Fibroblast of skin of right quadriceps (primary cell): Measurements from ENCODE around the gene KHDRBS1.
"Not testable (repeated sequence)": the region's sequence is repeated elsewhere in the genome, so short reads cannot be mapped to it uniquely, and the experiment has no call there.

ENCODE experiments used
- DNase-seq: peaks from one replicate; pipeline ENCODE4 v3.0.0-alpha.2; 2013

The KHDRBS1 gene

DNA sequence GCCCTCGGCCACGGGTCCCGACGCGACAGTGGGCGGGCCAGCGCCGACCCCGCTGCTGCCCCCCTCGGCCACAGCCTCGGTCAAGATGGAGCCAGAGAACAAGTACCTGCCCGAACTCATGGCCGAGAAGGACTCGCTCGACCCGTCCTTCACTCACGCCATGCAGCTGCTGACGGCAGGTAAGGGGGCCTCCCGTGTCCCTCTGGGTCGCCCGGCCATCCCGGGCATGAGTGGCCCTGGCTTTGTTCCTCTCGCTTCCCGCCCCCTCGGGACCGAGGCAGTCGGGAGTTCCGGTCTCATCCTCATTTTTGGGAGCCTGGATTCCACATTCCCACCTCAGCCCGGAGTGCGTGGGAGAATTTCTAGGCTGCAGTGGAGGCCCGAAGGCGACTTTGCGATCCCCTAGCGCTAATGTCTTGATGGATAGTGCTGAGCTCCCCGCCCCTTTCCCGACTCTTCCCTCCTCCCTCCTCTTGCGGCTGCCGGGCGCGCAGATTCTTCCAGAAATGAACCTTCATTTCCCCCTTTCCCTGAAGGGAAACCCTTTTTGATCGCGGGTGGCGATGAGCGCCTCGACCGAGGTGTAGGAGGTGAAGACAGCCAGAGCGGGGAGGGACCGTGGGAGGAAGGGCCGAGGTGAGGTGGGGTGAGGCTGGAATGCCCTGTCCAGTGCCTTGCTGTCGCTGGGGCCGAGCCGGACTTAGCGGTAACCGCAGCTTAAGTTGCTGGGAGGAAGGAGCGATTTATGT is 705 bp downstream of the KHDRBS1 start:
- peak; percentile 40 for DNase-seq

DNA sequence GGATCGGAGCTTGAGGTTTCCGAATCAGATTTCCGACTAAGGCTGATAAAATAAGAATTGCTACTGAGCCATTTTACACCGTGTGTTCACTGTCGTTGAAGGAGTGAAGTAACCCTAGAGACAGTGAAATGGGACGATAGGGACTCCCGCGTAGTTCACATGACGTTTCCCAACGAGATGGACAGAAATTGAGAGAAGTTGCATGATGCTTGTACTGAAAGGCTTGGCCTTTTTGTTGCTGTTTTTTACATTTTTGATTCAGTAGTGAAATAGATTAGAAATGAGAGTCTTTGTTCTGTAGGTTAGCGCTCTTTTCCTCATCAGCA is 1.2 kb downstream of the KHDRBS1 start:
- no peak for DNase-seq

DNA sequence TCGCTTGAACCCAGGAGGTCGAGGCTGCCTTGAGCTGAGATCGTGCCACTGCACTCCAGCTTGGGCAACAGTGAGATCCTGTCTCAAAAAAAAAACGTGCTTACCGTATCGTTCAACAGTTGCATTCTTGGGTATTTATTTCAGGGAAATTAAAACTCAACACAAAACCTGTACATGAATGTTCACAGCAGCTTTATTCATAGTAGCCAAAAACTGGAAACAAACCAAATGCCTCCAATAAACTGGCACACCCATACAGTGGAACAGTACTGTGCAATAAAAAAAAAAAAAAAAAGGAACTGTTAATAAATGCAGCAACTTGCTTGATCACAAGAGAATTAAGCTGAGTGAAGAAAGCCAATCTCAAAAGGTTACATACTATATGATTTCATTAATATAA is 6.7 kb downstream of the KHDRBS1 start:
- no peak for DNase-seq

DNA sequence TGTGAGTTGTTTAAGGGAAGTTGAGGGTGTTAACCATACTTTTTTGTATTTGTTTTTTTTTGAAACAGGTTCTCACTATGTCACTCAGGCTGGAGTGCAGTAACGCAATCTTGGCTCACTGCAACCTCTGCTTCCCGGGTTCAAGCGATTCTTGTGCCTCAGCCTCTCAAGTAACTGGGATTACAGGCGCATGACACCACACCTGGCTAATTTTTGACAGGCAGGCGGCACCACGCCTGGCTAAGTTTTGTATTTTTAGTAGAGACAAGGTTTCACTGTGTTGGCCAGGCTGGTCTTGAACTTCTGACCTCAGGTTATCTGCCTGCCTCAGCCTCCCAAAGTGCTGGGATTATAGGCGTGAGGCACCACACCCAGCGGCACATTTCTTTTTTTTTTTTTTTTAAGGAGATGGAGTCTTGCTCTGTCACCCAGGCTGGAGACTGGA is 7.9 kb downstream of the KHDRBS1 start:
- not testable (repeated sequence) for DNase-seq

DNA sequence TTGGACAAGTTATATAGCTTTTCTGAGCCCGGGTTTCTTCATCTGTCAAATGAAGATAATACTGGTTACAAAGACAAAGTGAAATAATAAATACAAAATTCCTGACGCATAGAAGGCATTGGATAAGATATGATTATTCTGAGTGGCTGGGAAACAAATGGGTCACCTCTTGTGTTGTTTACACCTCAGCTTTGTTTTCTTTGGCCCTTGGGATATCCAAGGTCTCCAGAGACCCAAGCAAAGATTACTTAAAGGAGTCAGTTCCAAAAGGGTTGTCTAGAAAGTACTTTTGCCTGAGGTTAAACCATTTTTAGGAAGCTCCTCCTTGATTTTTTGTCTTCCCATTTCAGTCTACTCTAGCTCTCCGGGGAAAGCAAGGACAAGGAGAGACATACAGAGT is 9.7 kb downstream of the KHDRBS1 start:
- no peak for DNase-seq

DNA sequence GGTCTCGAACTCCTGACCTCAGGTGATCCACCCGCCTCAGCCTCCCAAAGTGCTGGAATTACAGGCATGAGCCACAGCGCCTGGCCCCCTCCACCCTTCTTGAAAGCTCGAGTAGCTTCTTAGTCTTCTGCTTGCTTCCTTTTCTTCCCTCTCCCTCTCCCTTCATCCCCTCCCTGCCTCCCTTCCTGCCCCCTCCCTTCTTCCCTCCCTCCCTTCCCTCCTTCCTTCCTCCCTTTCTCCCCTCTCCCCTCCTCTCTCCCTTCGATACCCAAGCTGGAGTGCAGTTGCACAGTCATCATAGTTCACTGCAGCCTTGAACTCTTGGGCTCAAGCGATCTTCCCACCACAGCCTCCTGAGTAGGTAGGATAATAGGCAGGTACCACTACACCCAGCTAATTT is 11.8 kb downstream of the KHDRBS1 start:
- no peak for DNase-seq

DNA sequence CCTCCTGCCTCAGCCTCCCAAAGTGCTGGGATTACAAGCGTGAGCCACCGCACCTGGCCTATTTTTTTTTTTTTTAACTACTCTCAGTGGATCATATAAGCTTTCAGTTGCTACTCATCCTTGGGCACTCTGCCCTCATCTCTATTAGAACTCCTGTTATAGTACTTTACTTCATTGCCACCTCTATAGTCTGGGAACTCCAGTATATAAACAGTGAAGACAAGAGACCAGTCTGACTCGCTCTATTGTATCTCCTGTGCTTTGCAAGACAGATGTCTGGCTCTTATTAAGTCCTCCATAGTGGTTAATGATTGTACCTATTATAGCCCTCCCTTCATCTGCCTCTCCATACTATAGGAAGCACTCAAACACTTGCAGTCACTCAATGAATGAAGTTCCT is 15.1 kb downstream of the KHDRBS1 start:
- DNase-seq: peak; percentile 36

DNA sequence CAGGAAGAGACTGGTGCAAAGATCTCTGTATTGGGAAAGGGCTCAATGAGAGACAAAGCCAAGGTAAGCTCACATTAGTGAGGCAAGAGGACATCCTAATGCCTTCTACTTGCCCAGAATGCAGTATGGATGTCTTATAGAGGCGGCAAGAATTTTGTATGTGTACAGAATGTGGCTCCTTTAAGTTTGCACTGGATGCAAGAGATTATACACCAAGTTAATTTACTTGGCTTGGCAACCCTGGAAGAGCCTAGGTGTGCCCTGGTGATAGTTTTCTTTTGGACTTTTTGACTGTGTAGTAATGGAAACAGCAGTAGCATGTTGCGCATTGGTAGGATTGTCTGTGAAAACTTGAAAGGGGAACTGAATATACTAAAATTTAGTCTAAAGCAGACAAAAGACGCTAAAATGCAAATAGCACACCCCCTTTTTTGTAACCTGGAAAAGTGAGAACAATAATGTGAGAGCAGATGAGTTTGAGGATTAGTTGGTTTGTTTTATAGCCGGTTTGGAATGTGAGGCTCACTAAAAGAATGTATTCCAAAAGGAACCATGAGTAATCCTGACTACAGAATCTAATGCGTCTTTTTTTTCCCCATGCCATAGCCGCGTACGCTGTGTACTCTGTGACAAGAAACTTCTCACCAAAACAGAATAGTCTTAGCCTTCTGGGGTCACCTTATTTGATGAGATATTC is 18.1 kb downstream of the KHDRBS1 start:
- peak; percentile 84 for DNase-seq

DNA sequence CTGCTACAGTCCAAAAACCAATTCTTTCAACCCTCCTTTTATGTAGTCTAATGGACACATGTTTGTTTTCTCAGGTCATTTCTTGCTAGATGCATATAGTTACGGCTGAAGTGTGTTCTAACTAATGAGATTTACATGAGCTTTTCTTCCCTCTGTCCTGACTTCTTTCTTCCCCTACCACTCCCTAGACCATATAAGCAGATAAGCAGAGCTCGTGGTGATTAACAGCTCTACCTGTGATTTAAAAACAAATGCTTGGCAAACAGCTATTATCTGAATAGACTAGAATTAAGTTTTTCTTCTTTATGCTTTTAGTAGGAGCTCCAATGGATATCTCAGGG is 18.6 kb downstream of the KHDRBS1 start:
- DNase-seq: no peak

DNA sequence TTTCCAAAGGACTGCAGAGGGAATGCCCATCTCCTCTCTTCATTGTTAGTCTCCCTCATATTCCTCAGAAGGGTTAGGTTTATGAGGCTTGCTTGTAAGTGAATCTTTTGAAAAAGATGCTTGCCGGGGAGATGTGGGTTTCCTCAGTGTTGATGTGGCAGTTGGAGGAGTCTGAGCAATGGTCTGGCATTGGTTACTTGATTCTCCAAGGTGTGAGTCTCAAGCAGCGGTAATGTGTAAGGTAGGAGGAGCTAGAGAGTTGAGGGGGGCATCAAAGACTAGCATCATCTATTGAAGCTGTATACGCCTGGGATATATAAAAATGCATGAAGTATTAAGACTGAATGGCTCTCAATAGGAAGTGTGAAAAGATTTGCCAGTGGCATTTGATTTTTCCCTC is 21.5 kb downstream of the KHDRBS1 start:
- no peak for DNase-seq

DNA sequence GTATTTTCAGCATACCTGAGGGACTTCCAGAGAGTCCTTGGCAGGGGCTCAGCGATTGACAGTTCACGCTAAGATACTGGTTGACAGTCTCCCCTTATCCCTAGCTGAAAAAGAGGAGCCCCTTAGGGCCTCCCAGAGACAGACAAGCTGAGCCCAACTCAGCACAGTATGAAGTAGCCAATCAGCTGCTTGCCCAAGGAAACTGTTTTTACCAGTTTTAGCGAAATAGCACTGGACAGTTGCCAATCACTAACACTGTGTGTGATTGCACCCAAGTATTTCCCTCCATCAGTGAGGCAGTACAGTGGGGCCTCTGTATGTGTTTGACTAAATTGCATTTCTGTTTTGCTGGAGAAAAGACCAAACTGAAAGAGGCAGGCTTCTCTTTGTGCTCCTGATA is 27.0 kb downstream of the KHDRBS1 start:
- no peak for DNase-seq

DNA sequence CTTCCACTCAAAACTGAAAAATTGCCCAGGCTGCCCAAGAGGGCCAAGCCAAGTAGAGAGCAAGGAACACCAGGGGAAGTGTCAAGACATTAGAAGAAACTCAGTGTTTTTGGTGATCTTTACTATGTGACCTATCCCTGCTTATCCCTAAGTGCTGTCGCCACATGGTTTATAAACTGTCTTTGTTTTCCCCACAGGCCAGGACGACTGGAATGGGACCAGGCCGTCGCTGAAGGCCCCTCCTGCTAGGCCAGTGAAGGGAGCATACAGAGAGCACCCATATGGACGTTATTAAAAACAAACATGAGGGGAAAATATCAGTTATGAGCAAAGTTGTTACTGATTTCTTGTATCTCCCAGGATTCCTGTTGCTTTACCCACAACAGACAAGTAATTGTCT is 28.7 kb downstream of the KHDRBS1 start:
- no peak for DNase-seq

DNA sequence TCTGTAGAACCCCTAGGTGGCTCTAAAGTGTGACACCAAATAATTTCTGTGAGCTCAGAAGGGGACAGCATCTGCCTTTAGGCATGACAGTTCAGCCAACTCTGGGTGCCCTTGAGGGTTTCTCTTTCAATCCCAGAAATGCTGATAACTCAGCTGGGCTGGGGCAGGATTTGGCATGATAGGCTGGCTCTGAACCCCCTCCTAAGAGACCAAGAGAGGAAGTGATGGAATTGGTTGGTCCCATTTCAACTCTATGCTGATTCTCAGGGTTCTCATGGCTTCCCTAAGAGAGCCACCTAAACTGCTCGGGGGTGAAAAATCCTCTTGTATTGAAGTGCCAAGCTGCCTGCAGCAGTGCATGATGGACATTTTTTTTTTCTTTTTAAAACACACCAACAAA is 30.6 kb downstream of the KHDRBS1 start:
- DNase-seq: no peak

DNA sequence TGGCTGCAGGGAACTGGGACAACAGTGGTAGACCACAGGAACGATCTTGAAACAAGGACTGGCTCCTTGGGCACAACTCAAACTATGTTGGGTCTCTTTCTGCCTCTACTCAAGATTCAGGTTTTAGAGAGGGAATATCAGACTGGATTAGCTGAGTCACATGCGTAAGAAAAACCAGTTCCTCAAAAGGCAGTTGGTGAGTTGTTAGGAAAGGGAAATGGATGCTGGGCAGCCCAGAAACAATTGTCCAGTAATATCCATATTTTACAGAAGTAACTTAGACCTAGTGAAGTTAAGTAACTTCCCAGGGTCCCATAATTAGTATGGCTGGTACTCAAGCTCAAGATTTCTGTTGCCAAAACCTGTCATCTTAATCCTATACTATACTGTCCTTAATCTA is 32.1 kb downstream of the KHDRBS1 start:
- no peak for DNase-seq

DNA sequence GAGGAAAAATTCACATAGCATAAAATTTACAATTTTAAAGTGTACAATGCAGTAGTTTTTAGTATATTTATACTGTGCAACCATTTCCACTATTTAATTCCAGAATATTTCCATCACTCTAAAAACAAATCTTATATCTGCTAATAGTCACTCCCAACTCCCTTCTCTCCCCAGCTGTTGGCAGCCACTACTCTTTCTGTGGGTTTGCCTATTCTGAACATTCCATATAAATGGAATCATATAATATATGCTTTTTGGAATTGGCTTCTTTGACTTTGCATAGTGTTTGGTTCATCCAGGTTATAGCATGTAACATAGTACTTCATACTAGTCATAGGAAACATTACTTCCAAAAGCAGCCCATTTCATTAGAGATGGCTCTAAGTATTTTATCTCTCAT is 34.0 kb downstream of the KHDRBS1 start:
- DNase-seq: peak; percentile 40

DNA sequence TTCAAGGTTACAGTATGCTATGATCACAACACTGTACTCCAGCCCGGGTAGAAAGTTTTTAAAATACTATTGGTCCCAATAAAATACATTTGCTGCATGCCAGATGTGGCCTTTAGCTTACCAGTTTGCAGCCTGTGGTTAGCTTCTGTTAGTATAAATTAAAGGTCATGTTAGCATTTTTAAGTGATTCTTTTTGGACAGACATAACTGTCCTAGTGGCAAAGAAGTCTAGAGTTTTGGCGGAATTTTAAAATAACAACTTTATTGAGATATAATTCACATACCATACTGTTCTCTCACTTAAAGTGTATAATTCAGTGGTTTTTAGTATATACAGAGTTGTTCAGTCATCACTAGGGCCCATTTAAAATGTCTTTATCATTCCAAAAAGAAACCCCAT is 34.8 kb downstream of the KHDRBS1 start:
- no peak for DNase-seq

DNA sequence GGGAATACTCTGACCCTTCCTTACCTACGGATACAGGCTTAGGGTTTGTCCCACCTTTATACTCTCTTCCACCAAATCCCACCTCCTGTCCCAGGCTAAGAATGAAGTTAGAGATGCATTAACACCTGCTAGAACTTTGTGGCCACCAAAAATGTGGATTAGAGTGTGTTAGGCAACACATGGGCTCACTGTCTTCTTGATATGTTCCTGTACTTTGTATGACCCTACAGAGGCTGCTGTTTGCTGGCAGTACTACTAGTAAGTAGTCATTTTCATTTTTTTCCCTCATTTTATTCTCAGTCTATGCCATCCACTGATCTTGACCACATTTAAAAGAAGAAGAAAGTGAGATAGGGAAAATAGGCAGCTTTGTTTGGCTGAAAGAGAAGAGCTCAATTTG is 38.0 kb downstream of the KHDRBS1 start:
- DNase-seq: no peak

DNA sequence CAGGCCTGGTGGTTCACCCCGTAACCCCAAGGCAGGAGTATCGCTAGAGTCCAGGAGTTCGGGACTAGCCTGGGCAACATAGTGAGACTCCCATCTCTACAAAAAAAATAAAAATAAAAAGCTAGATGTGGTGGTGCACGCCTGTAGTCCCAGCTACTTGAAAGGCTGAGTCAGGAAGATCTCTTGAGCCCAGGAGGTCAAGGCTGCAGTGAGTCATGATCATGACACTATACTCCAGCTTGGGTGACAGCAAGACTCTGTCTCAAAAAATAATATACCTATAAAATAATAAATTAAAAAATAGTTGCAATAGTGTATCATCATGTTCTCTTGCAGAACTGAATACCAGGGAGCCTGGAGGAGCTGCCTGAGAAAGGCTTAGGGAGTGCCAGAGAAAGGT is 39.2 kb downstream of the KHDRBS1 start:
- DNase-seq: peak; percentile 33

DNA sequence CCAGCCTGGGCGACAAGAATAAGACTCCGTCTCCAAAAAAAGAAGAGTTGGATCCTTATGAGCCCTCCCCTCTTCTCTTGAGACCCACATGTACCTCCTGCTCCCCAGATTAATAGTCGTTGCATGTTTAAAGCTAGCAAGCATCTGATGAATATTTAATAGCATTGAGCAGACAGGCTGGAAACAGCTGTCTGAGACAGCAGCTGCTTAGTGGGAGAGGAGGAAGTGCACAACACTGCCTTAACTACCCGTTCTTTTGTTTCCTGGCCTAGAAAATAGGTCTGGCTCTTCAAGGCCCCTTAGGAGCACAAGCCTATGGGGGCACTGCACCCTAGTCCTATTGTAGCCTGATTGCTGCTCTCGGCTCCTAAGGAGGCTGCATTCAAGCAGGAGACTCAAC is 41.7 kb downstream of the KHDRBS1 start:
- no peak for DNase-seq

DNA sequence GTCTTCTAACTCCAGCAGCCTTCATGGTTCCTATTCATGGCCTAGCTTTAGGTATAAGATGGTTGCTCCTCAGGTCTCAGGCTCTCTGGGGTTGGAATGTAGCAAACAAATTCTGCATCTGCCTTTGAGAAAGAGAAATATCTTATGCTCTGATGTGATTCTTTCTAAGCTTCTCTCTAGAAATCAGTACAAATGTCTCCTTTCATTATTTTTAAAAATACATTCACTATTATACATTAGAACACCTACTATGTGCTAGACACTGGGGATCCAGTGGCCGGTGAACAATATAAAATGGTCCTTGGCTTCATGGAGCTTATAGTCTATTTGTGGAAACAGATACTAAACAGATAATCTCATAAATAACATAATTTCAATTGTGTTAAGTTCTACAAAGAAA is 42.9 kb downstream of the KHDRBS1 start:
- DNase-seq: no peak

DNA sequence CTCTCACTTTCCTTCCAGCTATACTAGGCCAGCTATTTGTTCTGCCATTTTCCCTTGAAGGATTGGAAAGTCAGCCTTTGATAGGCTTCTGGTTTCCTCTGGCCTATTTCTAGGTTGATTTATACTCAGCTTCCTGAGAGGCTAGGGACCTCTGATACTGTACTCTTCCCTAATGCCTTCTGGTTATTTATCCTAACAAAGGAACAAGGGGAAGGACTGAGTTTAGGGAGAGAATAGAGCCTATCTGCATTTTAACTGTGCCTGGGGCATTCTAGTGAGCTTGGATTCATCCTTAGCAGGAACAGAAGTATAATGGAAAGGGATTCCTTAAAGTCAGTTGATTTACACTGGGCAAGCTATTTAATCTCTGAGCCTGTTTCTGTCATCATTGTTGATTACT is 47.2 kb downstream of the KHDRBS1 start:
- no peak for DNase-seq

DNA sequence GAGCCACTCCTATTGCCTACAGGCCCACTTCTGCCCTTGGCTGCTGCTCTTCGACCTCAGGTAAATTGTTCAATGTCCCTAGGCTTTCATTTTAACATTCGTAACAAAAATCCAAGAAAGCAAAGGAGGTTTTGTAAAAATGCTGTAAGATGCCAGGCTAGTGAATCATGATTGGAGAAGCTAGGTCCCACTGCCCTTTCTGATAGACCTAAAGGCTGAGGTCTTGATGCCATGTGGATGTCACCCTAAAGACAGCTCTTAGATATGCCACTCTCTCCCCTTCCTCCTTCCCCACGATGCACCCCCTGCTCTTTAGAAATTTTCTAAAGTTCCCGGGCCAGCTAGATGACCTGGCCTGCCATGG is 49.2 kb downstream of the KHDRBS1 start:
- peak; percentile 29 for DNase-seq

DNA sequence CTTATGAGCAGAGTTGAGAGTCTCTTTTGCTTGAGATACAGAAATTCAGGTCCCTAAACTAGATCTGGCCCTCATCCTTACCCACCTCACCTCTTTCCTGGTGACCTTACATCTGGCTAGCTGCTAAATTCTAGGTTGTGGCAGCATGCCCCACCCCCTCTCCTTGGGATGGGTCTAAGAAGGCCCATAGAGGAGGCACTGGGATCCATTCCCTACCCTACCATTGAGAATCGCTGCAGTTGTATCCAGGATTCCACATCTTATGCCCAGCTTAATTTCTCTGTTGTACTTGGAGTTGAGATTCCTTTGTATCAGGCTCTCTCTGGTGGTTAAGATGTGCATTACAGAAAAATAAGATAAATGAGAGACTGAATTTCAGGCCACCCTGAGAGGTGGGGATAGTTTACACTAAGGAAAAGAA is 49.6 kb downstream of the KHDRBS1 start:
- DNase-seq: peak; percentile 77

DNA sequence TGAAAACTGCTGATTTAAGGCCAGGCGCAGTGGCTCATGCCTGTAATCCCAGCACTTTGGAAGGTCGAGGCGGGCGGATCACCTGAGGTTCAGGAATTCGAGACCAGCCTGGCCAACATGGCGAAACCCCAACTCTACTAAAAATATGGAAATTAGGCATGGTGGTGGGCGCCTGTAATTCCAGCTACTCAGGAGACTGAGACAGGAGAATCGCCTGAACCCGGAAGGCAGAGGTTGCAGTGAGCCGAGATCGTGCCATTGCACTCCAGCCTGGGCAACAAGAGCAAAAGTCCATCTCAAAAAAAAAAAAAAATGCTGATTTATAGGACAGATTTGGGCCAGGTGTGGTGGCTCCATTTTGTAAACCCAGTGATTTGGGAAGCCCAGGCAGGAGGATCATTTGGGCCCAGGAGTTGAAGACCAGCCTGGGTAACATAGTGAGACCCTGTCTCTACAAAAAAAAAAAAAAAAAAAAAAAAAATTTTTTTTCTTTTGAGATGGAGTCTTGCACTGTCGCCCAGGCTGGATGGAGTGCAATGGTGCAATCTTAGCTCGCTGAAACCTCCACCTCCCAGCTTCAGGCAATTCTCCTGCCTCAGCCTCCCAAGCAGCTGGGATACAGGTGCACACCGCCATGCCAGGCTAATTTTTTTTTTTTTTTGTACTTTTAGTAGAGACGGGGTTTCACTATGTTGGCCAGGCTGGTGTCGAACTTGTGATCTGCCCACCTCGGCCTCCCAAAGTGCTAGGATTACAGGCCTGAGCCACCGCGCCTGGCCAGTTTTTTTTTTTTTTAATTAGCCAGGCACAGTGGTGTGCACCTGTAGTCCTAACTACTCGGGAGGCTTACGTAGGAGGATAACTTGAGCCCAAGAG is 52.2 kb downstream of the KHDRBS1 start:
- DNase-seq: not testable (repeated sequence)
